K562 (cell line): ENCODE results near the gene TARP.
A peak's percentile ranks its signal among the peaks of the same experiment; 100 is the strongest.
"Not testable (repeated sequence)": the region's sequence is repeated elsewhere in the genome, so short reads cannot be mapped to it uniquely, and the experiment has no call there.

Experiments used
- ATAC-seq: fragments of 200-7000 bp; cut with Tn5 transposase; 3 replicates; pipeline ENCODE4 v1.9.1; 2020; ENCODE audit warnings: moderate library complexity
- BruUV-seq: library from RNA; stranded (reverse); fragments of 400-500 nt; replicated peaks from 2 replicates; lab custom pipeline; 2021; lab: Mats Ljungman, UMichigan
- CTCF ChIA-PET: fragments of 300-600 bp; formaldehyde crosslinking; extraction: SDS; loops from one replicate; lab custom pipeline; 2021; ENCODE audit warnings: low intra/inter-chr PET ratio; lab: Yijun Ruan, JAX
- POLR2A ChIA-PET: fragments of 300-600, 350-650 bp; sonication (Branson Sonifier 250); formaldehyde crosslinking; extraction: SDS; loops from one replicate; lab custom pipeline; 2021; ENCODE audit warnings: antibody characterized with exemption, inconsistent platforms; lab: Yijun Ruan, JAX
- DNase-seq, 4 experiments: peaks; one replicate each; pipeline versions ENCODE4 v3.0.0 to v3.0.0-alpha.2; 2011 to 2018; ENCODE audit warnings: low spot score in 3 of 4, mixed read lengths in 3 of 4; ENCODE audit errors: extremely low read depth in 1 of 4
- FAIRE-seq: peaks from 2 replicates; lab custom pipeline; 2011; peaks lifted over from hg19 to GRCh38; lab: Jason Lieb, UNC
- H2AFZ ChIP-seq: 2 replicates; pipeline ENCODE4 v1.6.0; 2011; ENCODE audit warnings: low read depth, low read length, control low read depth, inconsistent platforms
- H3K27ac ChIP-seq: fragments of 200-600 bp; 3 replicates; pipeline ENCODE4 v1.8.0; 2011; ENCODE audit warnings: low read depth, mild to moderate bottlenecking, control low read depth, inconsistent platforms, low read length, moderate library complexity, mixed read lengths; ENCODE audit errors: extremely low read depth
- H3K27me3 ChIP-seq, 2 experiments: fragments of 300-600 bp in 1 of 2; 2 replicates in 1 of 2; 3 replicates in 1 of 2; pipeline versions ENCODE4 v1.6.0 to v1.8.0; 2011; ENCODE audit warnings: inconsistent platforms in 2 of 2, low read length in 2 of 2, mild to moderate bottlenecking in 1 of 2, mixed read lengths in 1 of 2, moderate library complexity in 1 of 2; ENCODE audit not compliant: control insufficient read depth in 2 of 2, insufficient read depth in 2 of 2
- H3K36me3 ChIP-seq: fragments of 300-600 bp; 3 replicates; pipeline ENCODE4 v1.8.0; 2011; ENCODE audit warnings: mild to moderate bottlenecking, low read length, inconsistent platforms; ENCODE audit not compliant: control insufficient read depth, insufficient read depth
- H3K4me1 ChIP-seq, 2 experiments: fragments of 200-600 bp in 1 of 2; replicated peaks in 1 of 2; 2 replicates in 1 of 2; 3 replicates in 1 of 2; pipeline versions ENCODE4 v1.5.1 to v1.8.0; 2011; ENCODE audit warnings: inconsistent platforms in 2 of 2, low read length in 2 of 2, mild to moderate bottlenecking in 1 of 2, mixed read lengths in 1 of 2, moderate library complexity in 1 of 2; ENCODE audit not compliant: control insufficient read depth in 2 of 2, insufficient read depth in 2 of 2
- H3K4me2 ChIP-seq: 2 replicates; pipeline ENCODE4 v1.6.1; 2011; ENCODE audit warnings: low read length, control low read depth, inconsistent platforms, mixed read lengths; ENCODE audit not compliant: insufficient read depth
- H3K4me3 ChIP-seq: fragments of 200-600 bp; sonication (generic), shearing (Covaris generic); 2 replicates; pipeline ENCODE4 v1.5.1; 2016; ENCODE audit warnings: control low read depth, inconsistent platforms
- H3K79me2 ChIP-seq: fragments of 200-600 bp; 3 replicates; pipeline ENCODE4 v1.8.0; 2011; ENCODE audit warnings: low read length, inconsistent platforms; ENCODE audit not compliant: control insufficient read depth, insufficient read depth
- H3K9ac ChIP-seq, 2 experiments: 2 replicates each; pipeline versions ENCODE4 v1.6.0 to v1.6.1; 2011; ENCODE audit warnings: low read depth in 2 of 2, low read length in 2 of 2, control low read depth in 1 of 2, inconsistent platforms in 1 of 2, mild to moderate bottlenecking in 1 of 2, mixed read lengths in 1 of 2; ENCODE audit not compliant: insufficient read depth in 1 of 2
- H3K9me1 ChIP-seq: one replicate; pipeline ENCODE4 v1.6.0; 2011; ENCODE audit warnings: inconsistent platforms, mild to moderate bottlenecking, low read length, moderate library complexity; ENCODE audit not compliant: control insufficient read depth, insufficient read depth
- H3K9me3 ChIP-seq: replicated peaks from 2 replicates; pipeline ENCODE4 v1.5.1; 2011; ENCODE audit warnings: low read depth, low read length, inconsistent platforms; ENCODE audit not compliant: control insufficient read depth, insufficient read depth
- H4K20me1 ChIP-seq: replicated peaks from 2 replicates; pipeline ENCODE4 v1.6.1; 2011; ENCODE audit warnings: low read length, inconsistent platforms, mixed read lengths; ENCODE audit not compliant: control insufficient read depth, insufficient read depth
- MGA ChIP-seq: fragments of 450-650 bp; IDR thresholded peaks from 2 replicates; pipeline ENCODE4 v1.6.1; 2016; ENCODE audit warnings: mild to moderate bottlenecking, moderate library complexity
- WGBS: fragments of 100-300 bp; shearing (Covaris generic); methylation state at CpG from one replicate; pipeline ENCODE4 v1.1.6; 2016; ENCODE audit warnings: low coverage, mixed read lengths; ENCODE audit not compliant: insufficient coverage; ENCODE audit errors: missing lambda C conversion rate; 5-methylcytosine and 5-hydroxymethylcytosine counted together
- in situ Hi-C: fragments of 300-500 bp; cut with MboI; formaldehyde crosslinking; loops from 4 replicates; pipeline ENCODE4 v1.15.0; 2018; ENCODE audit warnings: inconsistent platforms, mixed read lengths
- intact Hi-C: fragments of 100-400 bp; cut with micrococcal nuclease; formaldehyde crosslinking; loops from 2 replicates; pipeline ENCODE4 v1.14.2; 2022

Gene TARP

GRCh38 chr7:38261601-38262000, 11.8 kb downstream of the TARP start:
- H3K4me3 ChIP-seq, H3K79me2 ChIP-seq, H3K9me1 ChIP-seq, H3K27me3 ChIP-seq, H3K9me3 ChIP-seq, BruUV-seq, CTCF ChIA-PET, FAIRE-seq, H4K20me1 ChIP-seq: not testable (repeated sequence)
- H2AFZ ChIP-seq: peak overlapping the region; percentile 54
- peak; percentile 42; the same call in 1 of the 2 replicates for TF ChIP-seq MGA
- TF ChIP-seq, all 486 proteins: peak for 1; not testable (repeated sequence) for 485
- ATAC-seq, H3K4me2 ChIP-seq, H3K36me3 ChIP-seq, H3K9ac ChIP-seq, DNase-seq, in situ Hi-C loops, intact Hi-C loops, H3K27ac ChIP-seq, H3K4me1 ChIP-seq: not testable (repeated sequence)
- WGBS: 7% methylated on average over 12 of the region's 12 CpGs
- POLR2A ChIA-PET: interaction anchor here (1.6 kb wide), 1 partner anchor 12 kb away, joined by 6 read pairs; the partner anchor contains the start of gene TARP
